Psoas muscle (tissue), 8 donors: Measurements from ENCODE around the gene DMD. TPM values are rescaled to one million over a fixed set of nuclear protein-coding genes. Genes with fewer than 3 reads are reported as not detected.
A peak's percentile ranks its signal among the peaks of the same experiment; 100 is the strongest.

Experiments used
- ATAC-seq, 4 donors: fragments of 200-7000 bp; cut with Tn5 transposase; one replicate each; pipeline ENCODE4 v1.9.1; 2020; ENCODE audit warnings: moderate library complexity in 3 of 4, mild to moderate bottlenecking in 2 of 4
- DNase-seq, 2 donors: peaks; one replicate each; pipeline ENCODE4 v3.0.0-alpha.2; 2020
- H3K27ac ChIP-seq: fragments of 200-600 bp; one replicate; pipeline ENCODE4 v1.8.0; 2022
- H3K27me3 ChIP-seq, 3 donors: fragments of 200-600 bp in 1 of 3; one replicate each; pipeline versions ENCODE4 v1.6.1 to v1.8.0; 2013 to 2022; ENCODE audit warnings: low read length in 2 of 3, mild to moderate bottlenecking in 2 of 3, moderate library complexity in 1 of 3; ENCODE audit not compliant: insufficient read depth in 3 of 3
- H3K36me3 ChIP-seq, 2 donors: fragments of 200-600 bp in 1 of 2; one replicate each; pipeline versions ENCODE4 v1.6.1 to v1.8.0; 2013 to 2022; ENCODE audit warnings: low read depth in 1 of 2, mild to moderate bottlenecking in 1 of 2, moderate library complexity in 1 of 2; ENCODE audit not compliant: insufficient read depth in 1 of 2
- H3K4me1 ChIP-seq: fragments of 200-600 bp; one replicate; pipeline ENCODE4 v1.8.0; 2022
- H3K4me3 ChIP-seq: fragments of 200-600 bp; one replicate; pipeline ENCODE4 v1.8.0; 2022; ENCODE audit warnings: mild to moderate bottlenecking
- H3K9me3 ChIP-seq: fragments of 200-600 bp; one replicate; pipeline ENCODE4 v1.8.0; 2022
- WGBS, 3 donors: extraction: QIAGEN DNeasy Blood & Tissue Kit; methylation state at CpG; one replicate each; pipeline versions ENCODE4 v1.1.6 to v1.1.7; 2013; 5-methylcytosine and 5-hydroxymethylcytosine counted together
- intact Hi-C, 2 donors: fragments of 100-400 bp; cut with DNase I; formaldehyde crosslinking; loops; one replicate each; pipeline versions ENCODE4 v1.11.0 to v1.14.2; 2022
- polyA plus RNA-seq, 3 donors: library from polyadenylated mRNA; stranded (reverse); fragments of 200-250 nt; gene quantifications; one replicate each; pipeline ENCODE4 v1.2.3, GENCODE V29; 2013
- total RNA-seq, 4 donors: library from RNA; stranded (reverse); fragmentation: NEBNext Ultra II Directional in 2 of 4; extraction: Animal tissue kit (Norgen Biotek cat#: 25700) in 2 of 4; gene quantifications; one replicate each; pipeline versions ENCODE4 v1.2.1 to v1.2.4, GENCODE V29; 2021 to 2023
- TF ChIP-seq, protein P1 (sequence below): fragments of 200-600 bp; IDR thresholded peaks from one replicate; pipeline ENCODE4 v1.8.0; 2022; ENCODE audit warnings: antibody characterized with exemption
- donor health status: healthy with polysubstance abuse.
- donor health status: DM: no; HTN: no; CAD: no; lungs with moderate emphysema.
- donor health status: Bipolar disorder and iron deficiency.
- donor health status: healthy.
- donor health status: DM: yes; HTN: yes; CAD: no.
- donor health status: DM: no; HTN: no; CAD: no.
- donor health status: DM: no; HTN: no; CAD: no.
- donor health status: DM: yes; HTN: yes; CAD: no.

DMD gene
- total and polyA plus RNA-seq, 7 donors: 6.8 to 170 (median 86.5) TPM

DNA sequence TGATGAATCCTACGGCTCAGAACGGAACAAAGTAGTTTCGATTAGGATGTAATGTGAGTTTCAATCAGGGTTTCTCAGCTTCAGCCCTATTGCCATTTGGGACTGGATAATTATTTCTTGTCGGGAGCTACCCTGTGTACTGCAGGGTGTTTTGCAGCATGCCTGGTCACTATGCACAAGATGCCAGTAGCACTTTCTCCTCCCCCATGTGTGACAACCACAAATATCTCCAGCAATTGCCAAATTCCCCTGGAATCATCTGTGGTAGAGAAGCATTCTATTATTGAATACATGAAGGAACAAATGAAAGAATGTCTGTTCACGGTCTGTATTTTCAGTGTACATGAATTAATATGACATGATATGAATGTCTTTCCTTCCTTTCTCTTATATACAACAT is 1356.6 kb downstream of the DMD start:
- Histone ChIP-seq H3K36me3 (no peaks in the 10 kb centered on the region), H3K4me1 (no peaks in the 10 kb centered on the region), H3K9me3 (no peaks in the 10 kb centered on the region), H3K27ac (no peak overlapping the region), H3K27me3 (no peaks in the 10 kb centered on the region), H3K4me3 (no peak overlapping the region)
- intact Hi-C loops: no loop called here
- ATAC-seq (peak in 1 of 4 donors; percentile 19), DNase-seq (no peak)
- TF ChIP-seq, protein P1, sequence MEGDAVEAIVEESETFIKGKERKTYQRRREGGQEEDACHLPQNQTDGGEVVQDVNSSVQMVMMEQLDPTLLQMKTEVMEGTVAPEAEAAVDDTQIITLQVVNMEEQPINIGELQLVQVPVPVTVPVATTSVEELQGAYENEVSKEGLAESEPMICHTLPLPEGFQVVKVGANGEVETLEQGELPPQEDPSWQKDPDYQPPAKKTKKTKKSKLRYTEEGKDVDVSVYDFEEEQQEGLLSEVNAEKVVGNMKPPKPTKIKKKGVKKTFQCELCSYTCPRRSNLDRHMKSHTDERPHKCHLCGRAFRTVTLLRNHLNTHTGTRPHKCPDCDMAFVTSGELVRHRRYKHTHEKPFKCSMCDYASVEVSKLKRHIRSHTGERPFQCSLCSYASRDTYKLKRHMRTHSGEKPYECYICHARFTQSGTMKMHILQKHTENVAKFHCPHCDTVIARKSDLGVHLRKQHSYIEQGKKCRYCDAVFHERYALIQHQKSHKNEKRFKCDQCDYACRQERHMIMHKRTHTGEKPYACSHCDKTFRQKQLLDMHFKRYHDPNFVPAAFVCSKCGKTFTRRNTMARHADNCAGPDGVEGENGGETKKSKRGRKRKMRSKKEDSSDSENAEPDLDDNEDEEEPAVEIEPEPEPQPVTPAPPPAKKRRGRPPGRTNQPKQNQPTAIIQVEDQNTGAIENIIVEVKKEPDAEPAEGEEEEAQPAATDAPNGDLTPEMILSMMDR: no peak
- 68 to 72% (median 70%) methylated on average over 5 of the region's 5 CpGs for WGBS, 3 donors

DNA sequence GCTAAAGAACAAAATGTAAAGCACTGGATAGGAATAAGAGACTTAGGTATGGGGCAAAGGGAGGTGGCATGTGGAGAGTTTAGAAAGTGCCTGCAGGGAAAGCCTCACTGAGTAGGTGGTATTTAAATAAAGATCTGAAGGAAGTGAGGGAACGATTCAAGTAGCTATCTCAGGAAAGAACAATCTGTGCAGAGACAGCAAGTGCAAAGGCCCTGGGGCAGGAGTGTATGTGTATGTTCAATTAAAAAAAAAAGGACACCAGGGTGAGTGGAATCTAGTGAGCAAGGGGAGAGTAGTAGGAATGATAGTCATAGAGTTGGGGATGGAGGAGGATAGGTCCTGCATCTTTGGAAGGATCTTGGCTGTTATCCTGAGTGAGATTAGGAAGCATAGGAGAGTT is 1359.6 kb downstream of the DMD start:
- WGBS, 3 donors: 56 to 80% (median 64%) methylated on average over 1 of the region's 1 CpG

DNA sequence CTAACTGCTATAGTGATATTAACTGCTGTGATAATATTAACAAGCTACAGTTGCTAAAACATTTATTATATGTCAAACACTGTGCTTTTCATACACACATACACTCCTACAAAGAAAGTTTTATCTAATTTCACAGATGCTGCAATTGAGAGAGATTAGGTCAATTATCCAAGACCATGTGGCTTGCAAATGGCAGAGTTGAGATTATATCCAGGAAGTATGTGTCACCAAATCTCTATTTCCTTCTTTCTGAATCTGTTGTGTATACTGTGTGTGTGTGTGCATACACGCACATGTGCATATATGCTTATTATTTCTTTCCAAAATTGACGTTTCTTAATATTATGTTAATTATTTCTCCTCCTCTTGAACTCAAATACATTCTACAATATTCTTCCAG is 1363.6 kb downstream of the DMD start:
- H3K4me3 ChIP-seq: no peak overlapping the region
- intact Hi-C loops: no loop called here
- no peaks in the 10 kb centered on the region for H3K36me3 ChIP-seq
- H3K27me3 ChIP-seq: no peaks in the 10 kb centered on the region
- H3K4me1 ChIP-seq: peaks cover 6% of the 10 kb centered on the region
- 64 to 89% (median 85%) methylated on average over 2 of the region's 2 CpGs for WGBS, 3 donors
- DNase-seq (no peak), ATAC-seq (no peak)
- no peaks in the 10 kb centered on the region for H3K9me3 ChIP-seq
- H3K27ac ChIP-seq: no peak overlapping the region
- TF ChIP-seq, protein P1: no peak

More for the DNA sequence above, 1359.6 kb downstream of the DMD start:
- H3K27me3 ChIP-seq: no peaks in the 10 kb centered on the region
- ATAC-seq: no peak
- intact Hi-C loops: no loop called here
- DNase-seq: no peak
- TF ChIP-seq, protein P1: no peak
- H3K4me3 ChIP-seq: no peak overlapping the region
- no peaks in the 10 kb centered on the region for H3K4me1 ChIP-seq
- H3K27ac ChIP-seq: no peak overlapping the region
- no peaks in the 10 kb centered on the region for H3K36me3 ChIP-seq
- no peaks in the 10 kb centered on the region for H3K9me3 ChIP-seq

DNA sequence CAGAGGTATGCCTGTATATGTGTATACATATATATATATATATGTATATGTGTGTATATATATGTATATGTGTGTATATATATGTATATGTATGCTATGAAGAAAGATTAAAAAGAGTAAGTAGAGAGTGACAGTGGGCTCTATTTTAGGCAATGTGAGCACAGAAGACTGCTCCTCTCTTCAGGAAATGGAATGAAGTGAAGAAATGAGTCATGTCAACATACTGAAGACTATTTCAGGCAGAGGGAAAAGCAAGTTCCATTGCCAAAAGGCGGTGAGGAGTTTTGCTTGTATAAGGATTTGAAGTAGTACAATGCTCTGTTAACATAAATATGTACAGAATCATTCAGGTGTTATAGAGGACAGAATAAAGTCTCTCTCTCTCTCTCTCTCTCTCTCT is 1366.3 kb downstream of the DMD start:
- Histone ChIP-seq H3K36me3 (no peaks in the 10 kb centered on the region), H3K9me3 (no peaks in the 10 kb centered on the region), H3K27me3 (no peaks in the 10 kb centered on the region), H3K27ac (peak overlapping the region; percentile 68), H3K4me1 (peaks cover 6% of the 10 kb centered on the region), H3K4me3 (no peak overlapping the region)
- intact Hi-C loops: no loop called here
- 63 to 75% (median 68%) methylated on average over 1 of the region's 1 CpG for WGBS, 3 donors
- TF ChIP-seq, protein P1: no peak
- DNase-seq: no peak
- ATAC-seq: peak; percentile 87 to 96 (median 92)

DNA sequence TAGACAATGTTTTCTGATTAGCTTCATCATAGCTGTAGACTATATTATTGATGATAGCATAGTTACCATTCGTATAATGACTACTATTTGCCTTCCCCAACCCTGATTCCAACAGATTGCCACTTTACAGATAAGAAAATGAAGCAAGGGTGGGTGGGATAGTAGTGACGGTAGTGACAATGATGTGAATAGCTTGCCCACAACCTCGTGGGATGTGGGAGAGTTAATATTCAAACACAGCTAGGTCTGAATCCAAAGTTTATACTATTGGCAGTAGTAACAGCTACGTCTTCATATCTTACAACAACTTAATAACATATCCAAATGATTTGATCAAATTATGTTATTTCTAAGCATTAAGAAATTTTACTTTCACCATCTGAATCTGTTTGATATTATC is 1372.7 kb downstream of the DMD start:
- Histone ChIP-seq H3K9me3 (no peaks in the 10 kb centered on the region), H3K36me3 (no peaks in the 10 kb centered on the region), H3K4me1 (peaks cover 8% of the 10 kb centered on the region), H3K27me3 (no peaks in the 10 kb centered on the region), H3K4me3 (no peak overlapping the region), H3K27ac (peak overlapping the region; percentile 73)
- TF ChIP-seq, protein P1: no peak
- no peak for ATAC-seq
- intact Hi-C loops: no loop called here
- no peak for DNase-seq
- 49 to 77% (median 59%) methylated on average over 4 of the region's 4 CpGs for WGBS, 3 donors
